Stimulated activated CD4-positive, alpha-beta T cell treated with anti-CD3 and anti-CD28 coated beads, Interleukin-2, amount 100 ng/mL, for 4 hours (primary cell): ENCODE data around the gene SLC24A3.

Source experiments
- DNase-seq: peaks from one replicate; pipeline ENCODE4 v3.0.0-alpha.2; 2020; ENCODE audit warnings: low read depth

Gene SLC24A3

GRCh38 chr20:19552221-19553180, 340.1 kb downstream of the SLC24A3 start:
- DNase-seq = no peak

GRCh38 chr20:19554666-19555065, 342.2 kb downstream of the SLC24A3 start:
- DNase-seq = no peak

- DNase-seq = no peak
Measured at GRCh38 chr20:19555726-19556125, 343.3 kb downstream of the SLC24A3 start.

GRCh38 chr20:19557291-19557690, 344.8 kb downstream of the SLC24A3 start:
- no peak for DNase-seq

GRCh38 chr20:19560881-19561480, 348.5 kb downstream of the SLC24A3 start:
- no peak for DNase-seq

GRCh38 chr20:19562426-19562825, 350.0 kb downstream of the SLC24A3 start:
- no peak for DNase-seq

GRCh38 chr20:19564261-19564660, 351.8 kb downstream of the SLC24A3 start:
- no peak for DNase-seq

GRCh38 chr20:19565736-19566135, 353.3 kb downstream of the SLC24A3 start:
- no peak for DNase-seq

- no peak for DNase-seq
Measured at GRCh38 chr20:19566226-19566945, 353.9 kb downstream of the SLC24A3 start.

- no peak for DNase-seq
Measured at GRCh38 chr20:19568128-19568527, 355.7 kb downstream of the SLC24A3 start.

GRCh38 chr20:19571996-19572395, 359.6 kb downstream of the SLC24A3 start:
- DNase-seq = no peak

- no peak for DNase-seq
Measured at GRCh38 chr20:19577692-19578091, 365.2 kb downstream of the SLC24A3 start.

- no peak for DNase-seq
Measured at GRCh38 chr20:19582782-19583181, 370.3 kb downstream of the SLC24A3 start.

- DNase-seq = no peak
Measured at GRCh38 chr20:19583532-19584175, 371.2 kb downstream of the SLC24A3 start.

- DNase-seq = no peak
Measured at GRCh38 chr20:19588241-19588640, 375.8 kb downstream of the SLC24A3 start.

GRCh38 chr20:19588732-19589131, 376.3 kb downstream of the SLC24A3 start:
- DNase-seq = no peak

GRCh38 chr20:19589787-19590362, 377.4 kb downstream of the SLC24A3 start:
- no peak for DNase-seq

GRCh38 chr20:19590382-19590781, 377.9 kb downstream of the SLC24A3 start:
- DNase-seq = no peak

GRCh38 chr20:19593762-19594161, 381.3 kb downstream of the SLC24A3 start:
- no peak for DNase-seq

GRCh38 chr20:19594896-19595295, 382.5 kb downstream of the SLC24A3 start:
- no peak for DNase-seq

GRCh38 chr20:19598117-19598850, 385.8 kb downstream of the SLC24A3 start:
- no peak for DNase-seq
